Measurements from ENCODE around the gene MTAP.

Gene MTAP

GRCh38 chr9:21835121-21835520, 32.7 kb downstream of the MTAP start:
- TF ChIP-seq EZH2 (IDR thresholded peaks at IDR 0.05; ENCODE audit: borderline replicate concordance, low read depth, low read length, severe bottlenecking), result no peak
- TF ChIP-seq, protein P1, sequence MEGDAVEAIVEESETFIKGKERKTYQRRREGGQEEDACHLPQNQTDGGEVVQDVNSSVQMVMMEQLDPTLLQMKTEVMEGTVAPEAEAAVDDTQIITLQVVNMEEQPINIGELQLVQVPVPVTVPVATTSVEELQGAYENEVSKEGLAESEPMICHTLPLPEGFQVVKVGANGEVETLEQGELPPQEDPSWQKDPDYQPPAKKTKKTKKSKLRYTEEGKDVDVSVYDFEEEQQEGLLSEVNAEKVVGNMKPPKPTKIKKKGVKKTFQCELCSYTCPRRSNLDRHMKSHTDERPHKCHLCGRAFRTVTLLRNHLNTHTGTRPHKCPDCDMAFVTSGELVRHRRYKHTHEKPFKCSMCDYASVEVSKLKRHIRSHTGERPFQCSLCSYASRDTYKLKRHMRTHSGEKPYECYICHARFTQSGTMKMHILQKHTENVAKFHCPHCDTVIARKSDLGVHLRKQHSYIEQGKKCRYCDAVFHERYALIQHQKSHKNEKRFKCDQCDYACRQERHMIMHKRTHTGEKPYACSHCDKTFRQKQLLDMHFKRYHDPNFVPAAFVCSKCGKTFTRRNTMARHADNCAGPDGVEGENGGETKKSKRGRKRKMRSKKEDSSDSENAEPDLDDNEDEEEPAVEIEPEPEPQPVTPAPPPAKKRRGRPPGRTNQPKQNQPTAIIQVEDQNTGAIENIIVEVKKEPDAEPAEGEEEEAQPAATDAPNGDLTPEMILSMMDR (IDR thresholded peaks at IDR 0.05; ENCODE audit: borderline replicate concordance, extremely low read depth, low read length, poor library complexity, severe bottlenecking), result no peak
- peaks cover 98% of the 10 kb centered on the region for H3K36me3 ChIP-seq (ENCODE audit: insufficient read depth, low read length)
- no peak overlapping the region for H2AFZ ChIP-seq (ENCODE audit: low read depth, low read length)
- H3K4me1 ChIP-seq (ENCODE audit: insufficient read depth, low read length), result no peaks in the 10 kb centered on the region
- no peak overlapping the region for H3K27ac ChIP-seq (ENCODE audit: low read length)
- H4K20me1 ChIP-seq (ENCODE audit: insufficient read depth, low read length), result no peaks in the 10 kb centered on the region; the same call in 1 of the 2 replicates
- DNase-seq, result no peak
- H3K4me3 ChIP-seq (ENCODE audit: low read depth in 1 of 2, low read length in 2 of 2), result no peak overlapping the region
- no peak overlapping the region for H3K9ac ChIP-seq (ENCODE audit: low read depth, low read length)
- H3K79me2 ChIP-seq (ENCODE audit: insufficient read depth, low read length), result peaks cover 58% of the 10 kb centered on the region
- ATAC-seq (ENCODE audit: insufficient read depth, low read depth), result no peak
- H3K9me3 ChIP-seq (ENCODE audit: insufficient read depth, low read length, severe bottlenecking), result no peaks in the 10 kb centered on the region
- H3K4me2 ChIP-seq (ENCODE audit: insufficient read depth, low read length), result no peak overlapping the region
- H3K27me3 ChIP-seq (ENCODE audit: insufficient read depth, low read length, poor library complexity), result no peaks in the 10 kb centered on the region

GRCh38 chr9:21836437-21837161, 34.2 kb downstream of the MTAP start:
- Histone ChIP-seq H3K27me3 (ENCODE audit: insufficient read depth, low read length, poor library complexity) (no peaks in the 10 kb centered on the region), H3K4me3 (ENCODE audit: low read depth in 1 of 2, low read length in 2 of 2) (no peak overlapping the region), H2AFZ (ENCODE audit: low read depth, low read length) (no peak overlapping the region), H3K4me2 (ENCODE audit: insufficient read depth, low read length) (no peak overlapping the region), H3K79me2 (ENCODE audit: insufficient read depth, low read length) (peaks cover 48% of the 10 kb centered on the region), H3K36me3 (ENCODE audit: insufficient read depth, low read length) (peaks cover 98% of the 10 kb centered on the region), H3K9ac (ENCODE audit: low read depth, low read length) (no peak overlapping the region), H4K20me1 (ENCODE audit: insufficient read depth, low read length) (no peaks in the 10 kb centered on the region; the same call in 1 of the 2 replicates), H3K27ac (ENCODE audit: low read length) (no peak overlapping the region), H3K9me3 (ENCODE audit: insufficient read depth, low read length, severe bottlenecking) (peaks cover 2% of the 10 kb centered on the region), H3K4me1 (ENCODE audit: insufficient read depth, low read length) (no peaks in the 10 kb centered on the region)
- ATAC-seq (ENCODE audit: insufficient read depth, low read depth) (no peak), DNase-seq (no peak)
- TF ChIP-seq, protein P1 (IDR thresholded peaks at IDR 0.05; ENCODE audit: borderline replicate concordance, extremely low read depth, low read length, poor library complexity, severe bottlenecking), result no peak
- TF ChIP-seq EZH2 (IDR thresholded peaks at IDR 0.05; ENCODE audit: borderline replicate concordance, low read depth, low read length, severe bottlenecking), result no peak

DNA sequence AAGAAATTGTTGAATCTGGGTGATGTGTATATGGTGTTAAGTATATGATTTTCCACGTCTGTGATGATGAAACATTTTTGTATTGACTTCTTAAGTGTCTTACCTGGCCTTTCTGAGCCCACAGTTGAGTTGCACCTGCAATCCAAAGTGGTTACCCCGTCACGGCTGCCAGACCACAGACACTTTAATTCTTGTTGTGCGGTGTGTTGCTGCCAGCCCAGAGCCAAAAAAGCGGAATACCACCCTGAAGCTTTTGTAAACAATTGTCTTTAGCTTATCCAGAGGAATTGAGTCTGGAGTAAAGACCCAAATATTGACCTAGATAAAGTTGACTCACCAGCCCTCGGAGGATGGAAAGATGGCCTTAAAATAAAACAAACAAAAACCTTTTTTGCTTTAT, 35.1 kb downstream of the MTAP start:
- no peak overlapping the region for H3K4me3 ChIP-seq (ENCODE audit: low read depth in 1 of 2, low read length in 2 of 2)
- no peak for TF ChIP-seq EZH2 (IDR thresholded peaks at IDR 0.05; ENCODE audit: borderline replicate concordance, low read depth, low read length, severe bottlenecking)
- TF ChIP-seq, protein P1 (IDR thresholded peaks at IDR 0.05; ENCODE audit: borderline replicate concordance, extremely low read depth, low read length, poor library complexity, severe bottlenecking), result no peak
- H3K9me3 ChIP-seq (ENCODE audit: insufficient read depth, low read length, severe bottlenecking), result peaks cover 2% of the 10 kb centered on the region
- H3K27me3 ChIP-seq (ENCODE audit: insufficient read depth, low read length, poor library complexity), result no peaks in the 10 kb centered on the region
- no peak overlapping the region for H3K27ac ChIP-seq (ENCODE audit: low read length)
- ATAC-seq (ENCODE audit: insufficient read depth, low read depth), result no peak
- peaks cover 93% of the 10 kb centered on the region for H3K36me3 ChIP-seq (ENCODE audit: insufficient read depth, low read length)
- no peak overlapping the region for H2AFZ ChIP-seq (ENCODE audit: low read depth, low read length)
- H3K4me1 ChIP-seq (ENCODE audit: insufficient read depth, low read length), result no peaks in the 10 kb centered on the region
- peaks cover 39% of the 10 kb centered on the region for H3K79me2 ChIP-seq (ENCODE audit: insufficient read depth, low read length)
- no peak overlapping the region for H3K9ac ChIP-seq (ENCODE audit: low read depth, low read length)
- DNase-seq, result no peak
- H3K4me2 ChIP-seq (ENCODE audit: insufficient read depth, low read length), result no peak overlapping the region
- no peaks in the 10 kb centered on the region; the same call in 1 of the 2 replicates for H4K20me1 ChIP-seq (ENCODE audit: insufficient read depth, low read length)
